Right ventricle myocardium superior (tissue), 1 donor: ENCODE results near the gene CWC15. TPM values are rescaled to one million over a fixed set of nuclear protein-coding genes. Genes with fewer than 3 reads are reported as not detected.
A peak's percentile ranks its signal among the peaks of the same experiment; 100 is the strongest.
"Not testable (repeated sequence)": the region's sequence is repeated elsewhere in the genome, so short reads cannot be mapped to it uniquely, and the experiment has no call there.

ENCODE experiments used
- ATAC-seq: fragments of 200-7000 bp; cut with Tn5 transposase; one replicate; pipeline ENCODE4 v1.9.1; 2020; ENCODE audit warnings: mild to moderate bottlenecking; ENCODE audit not compliant: poor library complexity
- DNase-seq: peaks from one replicate; pipeline ENCODE4 v3.0.0-alpha.2; 2020
- intact Hi-C: fragments of 100-400 bp; cut with DNase I; formaldehyde crosslinking; loops from one replicate; pipeline ENCODE4 v1.11.2; 2022
- long read RNA-seq: library from polyadenylated mRNA; unstranded; transcript quantifications from one replicate; pipeline ENCODE4 v2.0.0, GENCODE V29; 2021
- total RNA-seq: library from RNA; stranded (reverse); fragmentation: NEBNext Ultra II Directional; extraction: Animal tissue kit (Norgen Biotek cat#: 25700); gene quantifications from one replicate; pipeline ENCODE4 v1.2.1, GENCODE V29; 2021
- donor health status: DM: no; HTN: yes; CAD: no; lungs with severe emphysema.

The CWC15 gene
- 74.8 TPM for total RNA-seq
- long read RNA-seq, transcript CWC15-201 (7 exons, 1,576 nt): major isoform, 25 of 25 reads
- long read RNA-seq, partial matches to known transcripts: 0 of 25 reads
- long read RNA-seq, other reads (novel, unspliced or antisense): 0 of 25 reads

- peak; percentile 100 for ATAC-seq
- intact Hi-C loops: loop anchor here (5.0 kb wide), 1 partner anchor 179 kb away; no protein-coding TSS in a partner anchor
- peak; percentile 96 for DNase-seq
Measured at GRCh38 chr11:94973099-94973968, at the start of gene CWC15, which contains the start of gene KDM4D. Gene CWC15, minus strand, starts transcription at chr11:94973556. Its CDS starts 1,371 bp downstream, at chr11:94972185. Gene KDM4D, plus strand, starts transcription at chr11:94973709. Its CDS starts 23,664 bp downstream, at chr11:94997373.

GRCh38 chr11:95021468-95021867 is 48.1 kb upstream of the CWC15 start:
- DNase-seq, ATAC-seq, intact Hi-C loops: not testable (repeated sequence)

- intact Hi-C loops: no loop called here
- ATAC-seq: no peak
- no peak for DNase-seq
Measured at GRCh38 chr11:95016139-95016538, 42.8 kb upstream of the CWC15 start.

DNA sequence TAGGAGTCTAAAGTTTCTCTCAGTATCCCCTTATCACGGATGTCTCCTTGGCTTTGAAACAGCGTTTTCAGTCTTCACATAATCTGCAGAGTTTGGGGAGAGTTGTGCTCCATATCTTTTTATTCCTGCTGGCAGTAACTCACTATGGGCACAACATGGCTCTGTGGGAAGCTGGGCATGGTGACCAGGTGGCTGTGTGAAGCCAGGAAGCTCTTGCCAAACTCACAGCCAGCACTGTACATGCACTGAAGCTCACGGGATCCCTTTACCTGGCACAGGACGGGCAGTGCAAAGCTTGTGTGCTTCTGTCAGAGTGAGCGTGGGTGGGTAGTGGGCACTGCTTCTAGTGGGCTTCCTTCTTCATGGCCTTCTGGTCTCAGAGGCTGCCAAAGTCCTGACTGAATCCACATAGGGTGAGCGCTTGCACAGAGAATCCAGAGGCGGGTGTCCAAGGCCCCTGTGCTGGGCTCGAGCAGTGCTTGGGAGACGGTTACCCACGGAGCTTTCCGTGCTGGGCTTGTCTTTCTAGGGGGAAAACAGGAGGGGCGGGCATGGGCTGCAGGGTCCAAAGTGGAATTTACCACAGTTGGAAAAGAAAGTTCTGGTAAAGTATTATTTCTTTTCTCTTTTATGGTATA is 40.9 kb upstream of the CWC15 start:
- ATAC-seq (no peak), DNase-seq (no peak)
- intact Hi-C loops: no loop called here

DNA sequence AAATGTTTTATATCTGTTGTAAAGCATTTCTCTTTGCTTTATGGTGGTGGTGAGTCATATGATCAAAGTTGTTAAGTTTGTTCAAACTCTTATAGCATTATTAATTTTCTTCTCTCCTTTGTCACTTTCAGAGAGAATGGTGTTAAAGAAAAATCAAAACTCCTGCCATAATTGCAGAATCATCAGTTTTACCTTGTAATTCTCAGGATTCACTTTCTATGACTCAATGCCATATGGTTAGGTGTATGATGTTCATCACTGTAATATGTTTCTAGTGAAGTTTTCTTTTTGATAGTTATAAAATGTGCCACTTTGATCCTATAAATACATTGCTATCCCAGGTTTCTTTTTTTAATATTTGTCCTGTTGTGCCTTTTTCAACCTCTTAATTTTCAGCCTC is 38.0 kb upstream of the CWC15 start:
- intact Hi-C loops: no loop called here
- DNase-seq: no peak
- ATAC-seq: no peak

DNA sequence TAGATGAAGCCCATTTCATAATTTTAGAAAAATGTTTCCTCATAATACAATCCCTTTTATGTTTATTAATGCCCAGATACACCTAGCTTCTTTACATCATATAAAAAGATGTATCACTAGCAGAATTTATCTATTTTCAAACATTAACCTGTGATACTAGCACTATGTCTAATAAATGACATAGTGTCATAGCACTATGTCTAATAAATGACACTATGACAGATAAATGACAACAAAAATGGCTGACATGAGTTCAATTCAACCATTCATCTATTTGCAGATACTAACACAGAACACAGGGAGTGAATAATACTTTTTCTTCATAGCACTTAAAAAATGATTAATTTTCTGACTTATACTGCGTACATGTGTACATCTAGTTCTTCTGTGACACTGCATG is 32.3 kb upstream of the CWC15 start:
- intact Hi-C loops: no loop called here
- ATAC-seq (no peak), DNase-seq (no peak)

GRCh38 chr11:95003716-95004115 is 30.4 kb upstream of the CWC15 start:
- ATAC-seq (no peak), DNase-seq (no peak)
- intact Hi-C loops: no loop called here

GRCh38 chr11:94998285-94998684 is 24.9 kb upstream of the CWC15 start:
- no peak for DNase-seq
- ATAC-seq: no peak
- intact Hi-C loops: no loop called here

DNA sequence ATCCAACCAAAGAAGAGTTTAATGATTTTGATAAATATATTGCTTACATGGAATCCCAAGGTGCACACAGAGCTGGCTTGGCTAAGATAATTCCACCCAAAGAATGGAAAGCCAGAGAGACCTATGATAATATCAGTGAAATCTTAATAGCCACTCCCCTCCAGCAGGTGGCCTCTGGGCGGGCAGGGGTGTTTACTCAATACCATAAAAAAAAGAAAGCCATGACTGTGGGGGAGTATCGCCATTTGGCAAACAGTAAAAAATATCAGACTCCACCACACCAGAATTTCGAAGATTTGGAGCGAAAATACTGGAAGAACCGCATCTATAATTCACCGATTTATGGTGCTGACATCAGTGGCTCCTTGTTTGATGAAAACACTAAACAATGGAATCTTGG is 24.1 kb upstream of the CWC15 start:
- intact Hi-C loops: no loop called here
- ATAC-seq (no peak), DNase-seq (no peak)

DNA sequence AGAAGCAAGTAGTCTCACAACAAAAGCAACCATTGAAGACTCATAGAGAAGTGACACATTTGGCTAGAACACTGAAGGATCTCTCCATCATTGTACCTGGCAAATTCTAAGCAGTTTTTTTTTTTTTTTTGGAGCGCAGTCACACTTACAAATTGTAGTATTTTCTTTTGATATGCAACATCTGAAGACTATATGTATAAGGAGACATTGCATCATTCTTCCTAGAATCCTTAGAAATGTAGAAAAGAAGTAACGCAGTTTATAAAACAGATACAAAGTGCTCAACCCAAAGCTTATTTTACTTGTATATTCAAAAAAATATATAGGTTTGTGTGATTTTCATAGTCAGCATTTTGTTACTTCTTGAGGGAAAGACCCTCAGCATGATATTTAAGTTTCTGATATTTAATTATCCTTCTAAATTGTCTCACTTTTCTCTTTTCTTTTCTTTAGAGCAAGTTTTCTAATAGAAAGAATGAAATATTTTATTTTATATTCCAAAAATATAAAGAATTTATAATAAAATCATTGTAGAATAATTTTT is 20.1 kb upstream of the CWC15 start:
- ATAC-seq (no peak), DNase-seq (no peak)
- intact Hi-C loops: no loop called here

- no peak for ATAC-seq
- intact Hi-C loops: no loop called here
Measured at GRCh38 chr11:94988748-94989147, 15.4 kb upstream of the CWC15 start.

GRCh38 chr11:94987378-94987777 is 14.0 kb upstream of the CWC15 start:
- no peak for ATAC-seq
- intact Hi-C loops: no loop called here
- DNase-seq: no peak

More at GRCh38 chr11:94988748-94989147, 15.4 kb upstream of the CWC15 start:
- no peak for DNase-seq

- DNase-seq (no peak), ATAC-seq (no peak)
- intact Hi-C loops: no loop called here
Measured at GRCh38 chr11:94975599-94975998, 2.2 kb upstream of the CWC15 start.

DNA sequence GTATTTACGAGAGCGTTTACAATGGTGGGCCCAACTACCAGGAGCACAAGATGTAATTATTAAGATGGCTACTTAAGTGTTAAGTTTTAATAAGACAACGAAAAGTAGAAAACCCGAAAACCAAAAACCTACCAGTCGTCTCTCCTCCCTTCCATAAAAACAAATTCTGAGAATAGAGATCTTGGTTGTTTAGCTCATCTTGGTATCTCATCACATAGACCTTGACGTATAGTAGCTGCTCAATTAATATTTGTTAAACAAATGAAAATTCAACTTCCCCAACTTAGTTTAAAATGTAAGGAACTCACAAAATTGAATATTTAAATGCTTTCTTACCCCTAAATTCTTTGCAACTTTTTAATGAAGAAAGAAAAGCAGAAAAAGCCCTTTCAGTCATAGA is 822 bp upstream of the CWC15 start:
- intact Hi-C loops: loop anchor here (5.0 kb wide), 1 partner anchor 178 kb away; no protein-coding TSS in a partner anchor
- ATAC-seq (no peak), DNase-seq (no peak)

GRCh38 chr11:94972700-94973098 is 657 bp downstream of the CWC15 start:
- DNase-seq: no peak
- intact Hi-C loops: loop anchor here (5.0 kb wide), 1 partner anchor 180 kb away; no protein-coding TSS in a partner anchor
- no peak for ATAC-seq

DNA sequence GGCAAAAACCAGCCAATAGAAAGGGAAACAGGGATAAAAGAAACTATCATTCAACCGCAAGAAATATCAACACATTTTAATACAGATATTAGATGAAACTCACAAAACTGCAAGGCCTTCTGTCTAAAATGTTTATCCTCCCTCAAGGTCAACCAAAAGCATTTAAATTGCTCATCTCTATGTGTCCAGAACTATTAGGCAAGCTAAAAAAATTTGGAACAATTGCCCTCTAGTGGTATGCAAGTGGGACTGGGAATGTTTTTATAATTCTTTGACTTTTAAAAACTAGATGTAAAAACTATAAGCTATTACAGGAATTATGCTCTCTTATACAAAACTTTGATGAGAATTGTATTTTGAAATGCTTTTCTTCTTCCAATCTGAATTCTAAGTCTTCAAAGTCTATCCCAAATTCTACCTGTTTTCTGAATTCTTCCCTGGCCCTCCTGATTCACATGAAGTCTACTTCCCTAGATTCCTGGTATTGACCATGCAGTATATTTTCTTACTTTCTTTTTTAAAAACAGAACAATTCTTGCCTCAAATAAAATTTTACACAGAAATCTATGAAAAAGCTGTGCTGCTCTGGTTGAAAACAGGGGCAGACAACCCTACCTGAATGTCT is 4.9 kb downstream of the CWC15 start:
- ATAC-seq (no peak), DNase-seq (no peak)
- intact Hi-C loops: no loop called here

DNA sequence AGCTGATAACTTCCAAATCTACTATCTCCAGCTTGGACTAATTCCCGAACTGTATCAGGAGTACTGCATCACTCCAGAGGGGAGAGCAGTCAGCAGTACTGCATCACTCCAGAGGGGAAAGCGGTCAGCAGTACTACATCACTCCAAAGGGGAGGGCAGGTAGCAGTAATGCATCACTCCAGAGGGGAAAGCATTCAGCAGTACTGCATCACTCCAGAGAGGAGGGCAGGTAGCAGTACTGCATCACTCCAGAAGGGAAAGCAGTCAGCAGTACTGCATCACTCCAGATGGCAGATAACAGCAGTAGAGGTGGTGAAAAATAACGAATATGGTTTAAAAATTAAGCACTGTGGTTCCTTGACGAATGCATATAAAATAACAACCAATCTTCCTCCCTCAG is 8.4 kb downstream of the CWC15 start:
- intact Hi-C loops: no loop called here
- no peak for DNase-seq
- no peak for ATAC-seq

DNA sequence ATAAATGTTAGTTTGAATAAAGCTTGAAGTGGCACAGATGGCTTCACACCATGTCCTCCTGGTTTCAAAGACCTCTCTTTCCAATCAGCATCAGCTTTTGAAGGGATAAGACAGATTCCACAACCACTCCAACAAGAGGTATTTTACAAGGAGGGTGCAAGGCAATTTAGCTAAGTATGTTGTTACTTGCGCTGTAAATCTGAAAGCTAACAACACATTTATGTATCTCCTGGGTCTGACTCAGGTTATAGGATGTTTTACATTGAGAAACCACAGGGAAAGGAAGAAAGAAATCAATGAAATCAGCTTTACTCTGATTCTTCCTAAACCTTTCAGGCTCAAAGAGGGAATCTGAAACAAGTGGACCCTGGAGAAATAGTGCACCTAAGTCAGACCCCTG is 12.1 kb downstream of the CWC15 start:
- intact Hi-C loops: no loop called here
- DNase-seq (no peak), ATAC-seq (no peak)

- intact Hi-C loops: no loop called here
- DNase-seq (no peak), ATAC-seq (no peak)
Measured at GRCh38 chr11:94960488-94960887, 12.9 kb downstream of the CWC15 start.
